ENCODE measurements around the gene ATXN1.

DNA sequence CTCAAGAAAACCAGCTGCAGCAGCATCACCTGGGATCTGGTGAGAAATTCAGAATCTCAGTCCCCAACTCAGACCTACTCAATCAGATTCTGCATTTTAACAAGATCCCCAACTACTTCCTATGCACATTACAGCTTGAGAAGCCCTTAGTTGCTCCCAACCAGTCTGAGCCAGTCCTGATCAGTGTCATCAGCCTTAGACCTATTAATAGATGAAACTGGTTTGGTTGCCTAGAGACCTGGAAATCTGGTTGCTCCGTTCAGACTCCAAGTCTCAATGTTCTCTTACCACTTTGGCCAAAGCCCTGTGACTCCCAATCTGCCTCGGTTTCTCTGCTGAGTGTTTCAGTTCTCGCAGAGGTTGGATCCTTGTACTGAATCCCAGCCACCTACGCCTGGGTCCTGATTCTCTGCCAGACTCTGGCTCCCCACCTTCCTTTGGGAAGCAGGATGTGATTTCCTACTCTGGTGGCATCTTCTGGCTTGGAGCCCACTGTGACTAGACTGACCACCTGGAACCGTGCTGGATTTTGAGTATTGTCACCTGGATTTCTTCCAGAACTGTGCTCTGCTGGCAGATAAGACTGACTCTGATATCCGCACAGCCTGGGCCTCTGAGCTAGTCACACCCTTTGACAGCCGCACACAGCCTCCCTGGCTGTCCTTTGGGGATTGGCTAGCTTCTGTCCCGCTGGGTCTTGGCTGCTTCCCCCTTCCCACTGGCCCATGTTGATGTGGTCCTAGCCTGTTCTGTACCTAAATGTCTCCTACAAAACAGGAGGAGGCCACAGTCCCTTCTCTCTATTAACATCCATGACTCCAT is 20.3 kb upstream of the ATXN1 start:
- TF ChIP-seq, protein P1, sequence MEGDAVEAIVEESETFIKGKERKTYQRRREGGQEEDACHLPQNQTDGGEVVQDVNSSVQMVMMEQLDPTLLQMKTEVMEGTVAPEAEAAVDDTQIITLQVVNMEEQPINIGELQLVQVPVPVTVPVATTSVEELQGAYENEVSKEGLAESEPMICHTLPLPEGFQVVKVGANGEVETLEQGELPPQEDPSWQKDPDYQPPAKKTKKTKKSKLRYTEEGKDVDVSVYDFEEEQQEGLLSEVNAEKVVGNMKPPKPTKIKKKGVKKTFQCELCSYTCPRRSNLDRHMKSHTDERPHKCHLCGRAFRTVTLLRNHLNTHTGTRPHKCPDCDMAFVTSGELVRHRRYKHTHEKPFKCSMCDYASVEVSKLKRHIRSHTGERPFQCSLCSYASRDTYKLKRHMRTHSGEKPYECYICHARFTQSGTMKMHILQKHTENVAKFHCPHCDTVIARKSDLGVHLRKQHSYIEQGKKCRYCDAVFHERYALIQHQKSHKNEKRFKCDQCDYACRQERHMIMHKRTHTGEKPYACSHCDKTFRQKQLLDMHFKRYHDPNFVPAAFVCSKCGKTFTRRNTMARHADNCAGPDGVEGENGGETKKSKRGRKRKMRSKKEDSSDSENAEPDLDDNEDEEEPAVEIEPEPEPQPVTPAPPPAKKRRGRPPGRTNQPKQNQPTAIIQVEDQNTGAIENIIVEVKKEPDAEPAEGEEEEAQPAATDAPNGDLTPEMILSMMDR (conservative IDR thresholded peaks at IDR 0.05; ENCODE audit: low read depth in 2 of 2): no peak
- TF ChIP-seq POLR2AphosphoS5 (IDR thresholded peaks at IDR 0.05; ENCODE audit: low read depth) (no peak), EZH2phosphoT487 (IDR thresholded peaks at IDR 0.05; ENCODE audit: unreplicated experiment) (no peak), EZH2 (IDR thresholded peaks at IDR 0.05; ENCODE audit: low read depth, unreplicated experiment) (no peak), ZNF114 (CRISPR knock-in tag; IDR thresholded peaks at IDR 0.05) (no peak), JUNB (IDR thresholded peaks at IDR 0.05; ENCODE audit: unreplicated experiment) (no peak)
- TF ChIP-seq, protein P2, sequence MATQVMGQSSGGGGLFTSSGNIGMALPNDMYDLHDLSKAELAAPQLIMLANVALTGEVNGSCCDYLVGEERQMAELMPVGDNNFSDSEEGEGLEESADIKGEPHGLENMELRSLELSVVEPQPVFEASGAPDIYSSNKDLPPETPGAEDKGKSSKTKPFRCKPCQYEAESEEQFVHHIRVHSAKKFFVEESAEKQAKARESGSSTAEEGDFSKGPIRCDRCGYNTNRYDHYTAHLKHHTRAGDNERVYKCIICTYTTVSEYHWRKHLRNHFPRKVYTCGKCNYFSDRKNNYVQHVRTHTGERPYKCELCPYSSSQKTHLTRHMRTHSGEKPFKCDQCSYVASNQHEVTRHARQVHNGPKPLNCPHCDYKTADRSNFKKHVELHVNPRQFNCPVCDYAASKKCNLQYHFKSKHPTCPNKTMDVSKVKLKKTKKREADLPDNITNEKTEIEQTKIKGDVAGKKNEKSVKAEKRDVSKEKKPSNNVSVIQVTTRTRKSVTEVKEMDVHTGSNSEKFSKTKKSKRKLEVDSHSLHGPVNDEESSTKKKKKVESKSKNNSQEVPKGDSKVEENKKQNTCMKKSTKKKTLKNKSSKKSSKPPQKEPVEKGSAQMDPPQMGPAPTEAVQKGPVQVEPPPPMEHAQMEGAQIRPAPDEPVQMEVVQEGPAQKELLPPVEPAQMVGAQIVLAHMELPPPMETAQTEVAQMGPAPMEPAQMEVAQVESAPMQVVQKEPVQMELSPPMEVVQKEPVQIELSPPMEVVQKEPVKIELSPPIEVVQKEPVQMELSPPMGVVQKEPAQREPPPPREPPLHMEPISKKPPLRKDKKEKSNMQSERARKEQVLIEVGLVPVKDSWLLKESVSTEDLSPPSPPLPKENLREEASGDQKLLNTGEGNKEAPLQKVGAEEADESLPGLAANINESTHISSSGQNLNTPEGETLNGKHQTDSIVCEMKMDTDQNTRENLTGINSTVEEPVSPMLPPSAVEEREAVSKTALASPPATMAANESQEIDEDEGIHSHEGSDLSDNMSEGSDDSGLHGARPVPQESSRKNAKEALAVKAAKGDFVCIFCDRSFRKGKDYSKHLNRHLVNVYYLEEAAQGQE (IDR thresholded peaks at IDR 0.05; ENCODE audit: unreplicated experiment): no peak

Data from GM23338 (cell line).